Sigmoid colon (tissue), 4 donors: ENCODE data around the gene CTCF.

Experiments
- POLR2A ChIP-seq, 2 donors: fragments of 450-650 bp; IDR thresholded peaks; one replicate each; pipeline ENCODE4 v1.6.1; 2016; ENCODE audit warnings: antibody characterized with exemption in 2 of 2, mild to moderate bottlenecking in 2 of 2, moderate library complexity in 2 of 2
- POLR2AphosphoS5 ChIP-seq, 4 donors: sonication (generic); formaldehyde crosslinking; IDR thresholded peaks; one replicate each; pipeline ENCODE4 v1.6.1; 2017; ENCODE audit warnings: antibody characterized with exemption in 4 of 4
- TF ChIP-seq, protein P1 (sequence below), 4 experiments: fragments of 450-650 bp in 3 of 4; fragments of 200-600 bp in 1 of 4; IDR thresholded peaks; one replicate each; pipeline ENCODE4 v1.5.1; 2016 to 2019; ENCODE audit warnings: antibody characterized with exemption in 4 of 4, mild to moderate bottlenecking in 3 of 4, moderate library complexity in 2 of 4

DNA sequence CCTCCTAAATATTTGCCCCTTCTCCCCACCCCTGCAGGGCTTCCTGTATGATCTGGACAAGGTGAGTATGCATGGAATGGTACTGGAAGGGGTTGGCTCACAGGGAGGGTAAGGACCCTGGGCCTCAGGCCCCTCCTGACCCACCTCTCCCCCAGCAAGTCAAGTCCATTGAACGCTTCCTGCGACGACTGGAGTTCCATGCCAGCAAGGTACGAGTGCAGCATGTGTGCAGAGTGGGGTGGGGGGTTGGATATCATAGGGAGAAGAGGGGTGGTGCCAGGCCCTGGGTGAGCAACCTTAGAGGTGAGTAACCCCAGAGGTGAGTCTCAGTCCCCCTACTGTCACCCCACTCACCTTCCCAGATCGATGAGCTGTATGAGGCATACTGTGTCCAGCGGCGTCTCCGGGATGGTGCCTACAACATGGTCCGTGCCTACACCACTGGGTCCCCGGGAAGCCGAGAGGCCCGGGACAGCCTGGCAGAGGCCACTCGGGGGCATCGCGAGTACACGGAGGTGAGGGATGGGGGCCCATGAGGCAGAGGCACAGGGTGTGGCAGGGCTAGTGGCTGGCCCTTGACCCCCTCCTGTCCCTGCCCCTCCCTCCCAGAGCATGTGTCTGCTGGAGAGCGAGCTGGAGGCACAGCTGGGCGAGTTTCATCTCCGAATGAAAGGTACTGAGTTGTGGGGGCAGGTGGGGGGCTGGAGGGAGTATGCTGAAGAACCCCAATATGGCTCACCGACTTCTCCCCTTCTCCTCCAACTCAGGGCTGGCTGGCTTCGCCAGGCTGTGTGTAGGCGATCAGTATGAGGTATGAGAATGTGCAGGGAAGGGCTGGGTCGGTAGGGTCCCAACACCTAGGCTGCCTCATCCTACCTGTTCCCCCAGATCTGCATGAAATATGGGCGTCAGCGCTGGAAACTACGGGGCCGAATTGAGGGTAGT lies 22.4 kb upstream of the CTCF start:
- TF ChIP-seq, protein P1, sequence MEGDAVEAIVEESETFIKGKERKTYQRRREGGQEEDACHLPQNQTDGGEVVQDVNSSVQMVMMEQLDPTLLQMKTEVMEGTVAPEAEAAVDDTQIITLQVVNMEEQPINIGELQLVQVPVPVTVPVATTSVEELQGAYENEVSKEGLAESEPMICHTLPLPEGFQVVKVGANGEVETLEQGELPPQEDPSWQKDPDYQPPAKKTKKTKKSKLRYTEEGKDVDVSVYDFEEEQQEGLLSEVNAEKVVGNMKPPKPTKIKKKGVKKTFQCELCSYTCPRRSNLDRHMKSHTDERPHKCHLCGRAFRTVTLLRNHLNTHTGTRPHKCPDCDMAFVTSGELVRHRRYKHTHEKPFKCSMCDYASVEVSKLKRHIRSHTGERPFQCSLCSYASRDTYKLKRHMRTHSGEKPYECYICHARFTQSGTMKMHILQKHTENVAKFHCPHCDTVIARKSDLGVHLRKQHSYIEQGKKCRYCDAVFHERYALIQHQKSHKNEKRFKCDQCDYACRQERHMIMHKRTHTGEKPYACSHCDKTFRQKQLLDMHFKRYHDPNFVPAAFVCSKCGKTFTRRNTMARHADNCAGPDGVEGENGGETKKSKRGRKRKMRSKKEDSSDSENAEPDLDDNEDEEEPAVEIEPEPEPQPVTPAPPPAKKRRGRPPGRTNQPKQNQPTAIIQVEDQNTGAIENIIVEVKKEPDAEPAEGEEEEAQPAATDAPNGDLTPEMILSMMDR (IDR thresholded peaks at IDR 0.05), result no peak
- TF ChIP-seq POLR2A (IDR thresholded peaks at IDR 0.05), result no peak
- no peak for TF ChIP-seq POLR2AphosphoS5 (IDR thresholded peaks at IDR 0.05)
